ENCODE measurements around the gene ERG. TPM values are rescaled to one million over a fixed set of nuclear protein-coding genes. Genes with fewer than 3 reads are reported as not detected.

Gene ERG
- total RNA-seq, 3 donors from 2014 or later = 12.2 to 21.0 (median 14.0) TPM

DNA sequence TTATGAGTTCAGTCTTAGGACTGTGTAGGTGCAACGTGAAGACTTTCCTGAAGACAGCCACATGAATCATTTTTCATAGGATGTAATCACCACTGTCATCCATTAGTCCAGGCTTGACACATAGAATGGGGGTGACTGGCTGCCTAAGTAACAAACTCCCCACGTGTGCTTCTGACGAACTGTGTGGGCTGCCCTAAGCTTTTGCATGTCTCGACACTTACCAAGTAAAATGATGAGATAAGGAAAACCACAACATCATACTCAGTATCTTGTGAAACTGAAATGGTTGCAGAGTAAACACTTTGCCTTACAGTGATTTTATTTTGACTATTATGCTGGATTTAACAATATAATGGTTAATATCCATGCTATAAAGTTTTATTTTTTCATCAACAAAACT, 19.5 kb downstream of the ERG start:
- TF ChIP-seq, protein P1, sequence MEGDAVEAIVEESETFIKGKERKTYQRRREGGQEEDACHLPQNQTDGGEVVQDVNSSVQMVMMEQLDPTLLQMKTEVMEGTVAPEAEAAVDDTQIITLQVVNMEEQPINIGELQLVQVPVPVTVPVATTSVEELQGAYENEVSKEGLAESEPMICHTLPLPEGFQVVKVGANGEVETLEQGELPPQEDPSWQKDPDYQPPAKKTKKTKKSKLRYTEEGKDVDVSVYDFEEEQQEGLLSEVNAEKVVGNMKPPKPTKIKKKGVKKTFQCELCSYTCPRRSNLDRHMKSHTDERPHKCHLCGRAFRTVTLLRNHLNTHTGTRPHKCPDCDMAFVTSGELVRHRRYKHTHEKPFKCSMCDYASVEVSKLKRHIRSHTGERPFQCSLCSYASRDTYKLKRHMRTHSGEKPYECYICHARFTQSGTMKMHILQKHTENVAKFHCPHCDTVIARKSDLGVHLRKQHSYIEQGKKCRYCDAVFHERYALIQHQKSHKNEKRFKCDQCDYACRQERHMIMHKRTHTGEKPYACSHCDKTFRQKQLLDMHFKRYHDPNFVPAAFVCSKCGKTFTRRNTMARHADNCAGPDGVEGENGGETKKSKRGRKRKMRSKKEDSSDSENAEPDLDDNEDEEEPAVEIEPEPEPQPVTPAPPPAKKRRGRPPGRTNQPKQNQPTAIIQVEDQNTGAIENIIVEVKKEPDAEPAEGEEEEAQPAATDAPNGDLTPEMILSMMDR (IDR thresholded peaks at IDR 0.05) = no peak
- TF ChIP-seq POLR2A (IDR thresholded peaks at IDR 0.05) = no peak
- no peak for TF ChIP-seq POLR2AphosphoS5 (IDR thresholded peaks at IDR 0.05)
- no peak for DNase-seq (ENCODE audit: low spot score in 2 of 2)
- Histone ChIP-seq H3K27me3 (peaks cover 0 to 8% of the 10 kb centered on the region in 2 donors), H3K4me1 (no peaks in the 10 kb centered on the region), H3K36me3 (no peaks in the 10 kb centered on the region), H3K4me3 (no peak overlapping the region), H3K27ac (no peak overlapping the region), H3K9me3 (no peaks in the 10 kb centered on the region)
- intact Hi-C loops (cut with DNase I; ENCODE audit: low total_unique reads) = no loop called here

DNA sequence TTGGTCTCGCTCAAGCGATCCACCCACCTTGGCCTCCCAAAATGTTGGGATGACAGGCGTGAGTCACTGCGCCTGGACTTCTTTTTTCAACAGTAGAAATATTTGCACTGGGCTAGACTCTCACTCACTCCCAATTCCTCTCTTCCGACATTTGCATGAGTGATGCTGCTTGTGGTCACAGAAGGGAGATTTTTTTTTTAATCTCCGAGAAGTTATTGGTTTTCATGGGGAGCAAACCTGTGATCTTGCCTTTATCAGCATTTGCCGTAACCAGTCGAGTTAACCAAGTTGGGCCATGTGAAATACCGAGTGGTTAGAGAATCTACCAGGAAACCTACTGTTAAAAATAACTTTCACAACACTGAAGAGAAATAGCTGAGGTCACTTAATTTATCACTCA, 21.1 kb downstream of the ERG start:
- TF ChIP-seq, protein P1 (IDR thresholded peaks at IDR 0.05) = no peak
- H3K4me1 ChIP-seq = no peaks in the 10 kb centered on the region
- H3K27ac ChIP-seq = no peak overlapping the region

DNA sequence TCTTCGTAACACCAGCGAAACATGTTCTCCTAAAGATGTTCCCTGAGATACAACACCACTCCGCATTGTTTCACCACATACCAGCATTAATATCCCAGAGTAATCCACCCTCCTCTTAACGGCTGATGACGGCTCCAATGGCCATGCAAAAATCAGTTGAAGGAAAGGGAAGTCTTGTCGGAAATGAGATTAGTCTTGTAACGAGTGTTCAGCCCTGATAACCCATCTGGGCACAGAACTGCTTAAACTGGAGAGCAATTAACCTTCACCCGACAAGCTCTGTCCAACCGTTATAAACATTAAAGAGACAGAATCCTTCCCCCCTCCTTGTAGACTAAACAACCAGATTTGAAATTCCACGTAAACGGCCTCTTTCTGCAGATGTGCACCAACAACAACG, 21.9 kb downstream of the ERG start:
- Histone ChIP-seq H3K36me3 (no peaks in the 10 kb centered on the region), H3K27me3 (peaks cover 0 to 8% of the 10 kb centered on the region in 2 donors), H3K4me3 (no peak overlapping the region), H3K4me1 (no peaks in the 10 kb centered on the region), H3K9me3 (no peaks in the 10 kb centered on the region), H3K27ac (peak overlapping the region; percentile 30 to 58)
- intact Hi-C loops (cut with DNase I; ENCODE audit: low total_unique reads) = no loop called here
- TF ChIP-seq, protein P1 (IDR thresholded peaks at IDR 0.05) = no peak
- peak in 2 of 3 donors; percentile 37 to 80 for TF ChIP-seq POLR2AphosphoS5 (IDR thresholded peaks at IDR 0.05)
- no peak for DNase-seq (ENCODE audit: low spot score in 2 of 2)

More for the DNA sequence above, 21.1 kb downstream of the ERG start:
- Histone ChIP-seq H3K9me3 (no peaks in the 10 kb centered on the region), H3K36me3 (no peaks in the 10 kb centered on the region), H3K4me3 (no peak overlapping the region), H3K27me3 (peaks cover 0 to 8% of the 10 kb centered on the region in 2 donors)
- no peak for DNase-seq (ENCODE audit: low spot score in 2 of 2)
- intact Hi-C loops (cut with DNase I; ENCODE audit: low total_unique reads) = no loop called here

DNA sequence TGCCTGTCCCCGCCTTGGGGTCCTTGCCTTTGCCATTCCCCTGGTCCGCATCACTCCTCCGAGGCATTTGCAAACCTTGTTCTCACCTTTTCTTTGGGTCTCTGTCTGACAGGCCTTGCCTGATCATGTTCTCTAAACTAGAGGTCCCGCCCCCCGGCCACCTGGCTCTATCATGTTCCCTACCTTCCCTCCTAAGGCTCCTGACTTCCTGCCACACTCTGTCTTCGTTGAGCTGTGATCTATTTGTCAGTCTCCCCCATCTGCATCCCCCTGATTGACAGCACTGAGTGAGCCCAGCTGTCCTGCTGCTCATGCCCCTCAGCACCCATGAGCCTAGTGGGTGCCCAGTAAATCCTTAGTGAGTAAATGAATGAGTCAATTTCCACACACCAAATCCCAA, 22.8 kb downstream of the ERG start:
- DNase-seq (ENCODE audit: low spot score in 2 of 2) = no peak
- TF ChIP-seq POLR2AphosphoS5 (IDR thresholded peaks at IDR 0.05) = no peak
- TF ChIP-seq, protein P1 (IDR thresholded peaks at IDR 0.05) = no peak
- no peak for TF ChIP-seq POLR2A (IDR thresholded peaks at IDR 0.05)
- Histone ChIP-seq H3K27me3 (peaks cover 0 to 8% of the 10 kb centered on the region in 2 donors), H3K9me3 (no peaks in the 10 kb centered on the region), H3K4me1 (no peaks in the 10 kb centered on the region), H3K4me3 (no peak overlapping the region), H3K27ac (peak overlapping the region; percentile 30 to 66), H3K36me3 (no peaks in the 10 kb centered on the region)
- intact Hi-C loops (cut with DNase I; ENCODE audit: low total_unique reads) = no loop called here

DNA sequence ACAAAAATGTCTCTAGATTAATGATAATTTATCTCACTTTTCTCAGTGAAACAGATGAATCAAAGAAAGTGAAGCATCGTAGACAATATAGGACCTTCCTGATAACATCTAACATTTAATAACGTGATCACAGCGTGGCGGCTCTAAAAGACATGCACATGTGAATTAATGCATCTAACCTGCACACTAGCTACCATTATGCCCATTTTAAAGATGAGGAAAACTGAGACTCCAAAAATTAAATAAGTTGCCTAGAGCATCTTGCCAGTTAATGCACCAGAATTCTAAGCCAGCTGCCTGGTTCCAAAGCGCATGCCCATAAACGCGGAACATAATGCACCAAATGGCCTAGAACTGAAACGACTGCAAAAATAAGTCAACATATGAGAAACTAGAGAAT, 23.5 kb downstream of the ERG start:
- Histone ChIP-seq H3K27me3 (peaks cover 0 to 8% of the 10 kb centered on the region in 2 donors), H3K27ac (peak overlapping the region in 1 of 2 donors; percentile 68), H3K9me3 (no peaks in the 10 kb centered on the region), H3K4me3 (no peak overlapping the region), H3K4me1 (no peaks in the 10 kb centered on the region), H3K36me3 (no peaks in the 10 kb centered on the region)
- DNase-seq (ENCODE audit: low spot score in 2 of 2) = no peak
- TF ChIP-seq, protein P1 (IDR thresholded peaks at IDR 0.05) = no peak
- no peak for TF ChIP-seq POLR2A (IDR thresholded peaks at IDR 0.05)
- TF ChIP-seq POLR2AphosphoS5 (IDR thresholded peaks at IDR 0.05) = no peak
- intact Hi-C loops (cut with DNase I; ENCODE audit: low total_unique reads) = no loop called here
